HG03196 (cell line): ENCODE results near the gene CELF4.

Source experiments
- ATAC-seq: cut with Tn5 transposase; IDR thresholded peaks from one replicate; pipeline ENCODE4 v1.9.1; 2021; ENCODE audit not compliant: unreplicated experiment

Gene CELF4

DNA sequence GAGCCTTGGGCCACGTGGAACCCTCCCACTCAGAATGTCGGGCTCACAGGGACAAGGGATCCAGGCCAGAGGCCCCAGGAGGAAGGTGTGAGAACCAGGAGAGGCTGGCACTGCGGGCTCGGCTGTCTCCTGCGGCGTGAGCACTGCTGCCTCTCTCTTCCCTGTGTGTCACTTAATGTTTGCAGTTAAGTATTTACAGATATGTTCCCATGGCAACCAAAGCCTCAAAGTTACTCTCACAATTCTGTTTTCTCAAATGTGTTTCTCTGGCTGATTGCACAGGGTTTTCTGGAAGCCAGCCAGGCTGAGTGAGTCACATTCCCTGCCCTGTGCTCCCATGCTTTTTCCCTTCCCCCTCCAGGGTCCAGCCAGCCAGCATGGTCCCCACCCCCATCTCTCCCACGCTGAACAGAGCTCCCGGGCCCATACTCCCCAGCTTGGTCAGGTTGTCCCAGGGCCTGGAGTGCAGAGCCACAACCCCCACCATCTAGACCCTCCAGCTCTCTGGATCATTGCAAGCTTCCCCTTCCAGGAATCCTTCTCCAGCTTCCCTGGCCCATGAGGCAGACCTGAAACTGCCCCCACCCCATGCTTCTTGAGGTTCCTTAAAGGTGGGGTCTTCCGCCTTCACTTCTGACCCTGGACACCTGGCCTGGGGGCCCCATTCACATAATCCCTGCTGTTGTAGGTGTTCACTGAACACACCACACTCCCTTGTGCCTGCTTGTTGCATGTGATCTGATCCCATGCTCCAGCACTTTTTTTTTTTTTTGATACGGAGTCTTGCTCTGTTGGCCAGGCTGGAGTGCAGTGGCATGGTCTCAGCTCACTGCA, 265.9 kb downstream of the CELF4 start:
- no peak for ATAC-seq

GRCh38 chr18:37298816-37299215, 266.8 kb downstream of the CELF4 start:
- ATAC-seq: no peak

- no peak for ATAC-seq
These were observed 268.5 kb downstream of the CELF4 start for GRCh38 chr18:37297106-37297505.

- ATAC-seq: no peak
These were observed 270.6 kb downstream of the CELF4 start for GRCh38 chr18:37294951-37295350.

- no peak for ATAC-seq
These were observed 272.2 kb downstream of the CELF4 start for GRCh38 chr18:37293359-37293758.

- ATAC-seq: no peak
These were observed 276.2 kb downstream of the CELF4 start for GRCh38 chr18:37289423-37289822.

DNA sequence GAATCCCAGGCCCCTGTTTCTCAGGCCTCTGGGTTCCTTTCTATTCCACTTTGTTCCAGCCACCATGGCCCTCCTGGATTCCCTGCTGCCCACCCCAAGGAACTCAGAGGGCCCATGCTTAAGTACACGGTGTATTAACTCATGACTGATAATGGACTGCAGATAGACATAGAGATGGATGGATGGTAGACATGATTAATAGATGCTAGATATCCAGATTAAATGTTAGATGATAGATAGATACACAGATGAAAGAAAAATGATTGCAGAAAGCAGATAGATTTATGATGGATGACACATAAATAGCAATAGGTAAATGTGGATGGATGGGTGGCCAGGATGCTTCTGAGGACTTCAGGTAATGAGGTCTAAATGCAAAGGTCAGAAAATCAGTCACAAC, 278.0 kb downstream of the CELF4 start:
- ATAC-seq: no peak

DNA sequence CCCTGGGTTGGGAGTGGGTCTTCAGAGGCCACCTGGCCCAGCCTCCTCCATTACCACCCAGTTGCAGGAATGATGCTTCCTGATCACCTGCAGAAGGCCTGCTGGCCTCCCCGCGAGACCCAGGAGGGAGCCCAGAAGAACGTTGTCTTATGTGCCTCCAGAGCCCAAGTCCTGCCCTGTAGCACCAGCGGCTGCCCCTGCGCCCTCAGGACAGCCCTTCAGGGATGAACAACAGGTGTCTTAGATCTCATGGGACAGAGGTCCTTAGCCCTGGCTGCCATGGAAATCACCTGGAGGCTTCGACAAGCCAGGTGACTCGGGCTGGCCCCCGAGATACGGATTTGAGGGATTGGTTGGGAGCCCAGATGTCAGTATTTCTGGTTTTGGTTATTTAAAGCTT, 278.8 kb downstream of the CELF4 start:
- ATAC-seq: no peak

- no peak for ATAC-seq
These were observed 279.8 kb downstream of the CELF4 start for GRCh38 chr18:37285825-37286224.

GRCh38 chr18:37284260-37284659, 281.3 kb downstream of the CELF4 start:
- ATAC-seq: no peak

- ATAC-seq: no peak
These were observed 283.1 kb downstream of the CELF4 start for GRCh38 chr18:37282386-37283037.

DNA sequence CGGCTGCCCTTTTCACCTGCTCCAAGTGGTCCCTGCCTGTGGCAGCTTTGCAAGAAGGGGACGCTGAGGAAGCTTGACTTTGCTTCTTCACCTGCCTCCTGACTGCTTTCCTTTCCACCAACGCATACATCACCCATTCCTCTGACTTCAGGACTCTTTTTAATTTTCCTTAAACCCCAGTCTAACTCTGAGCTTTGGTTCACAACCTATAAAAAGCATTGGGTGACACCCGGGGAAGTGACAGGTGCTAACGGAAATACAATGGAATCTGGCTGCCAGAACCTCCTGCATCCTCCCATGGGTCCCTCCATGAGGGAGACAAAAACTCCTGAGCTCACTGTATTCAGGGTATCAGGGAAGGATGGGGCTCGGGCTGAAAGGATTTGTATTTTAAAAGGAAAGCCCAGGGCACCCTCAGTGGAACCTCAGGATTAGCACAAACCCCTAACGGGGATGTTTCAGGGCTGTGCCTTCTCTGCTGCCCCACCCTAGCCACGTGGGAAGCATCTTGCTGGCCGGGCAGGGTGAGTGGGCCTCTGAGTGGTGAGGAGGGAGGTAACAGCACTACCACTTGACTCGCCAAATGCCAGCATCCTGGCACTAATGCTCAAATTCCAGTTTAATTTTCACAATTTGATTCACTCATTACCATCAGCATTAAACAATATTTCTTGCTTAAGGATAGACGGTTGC, 284.8 kb downstream of the CELF4 start:
- ATAC-seq: no peak

DNA sequence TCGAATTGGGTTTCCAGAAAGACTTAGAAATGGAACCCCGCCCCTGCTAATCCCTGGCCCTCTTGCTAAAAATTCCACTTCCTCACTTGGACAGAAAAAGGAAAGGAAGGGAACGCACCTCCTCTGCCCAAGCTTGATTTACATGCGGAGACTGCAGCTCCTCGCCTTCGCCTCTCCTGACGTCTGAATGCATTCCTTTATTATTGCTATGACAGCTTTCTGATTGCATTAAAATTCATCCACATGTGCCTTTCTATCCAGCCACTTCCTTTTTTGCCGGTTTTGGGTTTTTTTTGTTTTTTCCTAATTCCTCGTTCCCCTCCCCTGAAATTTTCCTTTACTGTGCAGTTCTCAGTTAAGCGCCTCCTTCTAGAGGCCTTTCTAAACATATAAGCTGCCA, 287.8 kb downstream of the CELF4 start:
- ATAC-seq: no peak

- no peak for ATAC-seq
These were observed 289.3 kb downstream of the CELF4 start for GRCh38 chr18:37276111-37276890.

DNA sequence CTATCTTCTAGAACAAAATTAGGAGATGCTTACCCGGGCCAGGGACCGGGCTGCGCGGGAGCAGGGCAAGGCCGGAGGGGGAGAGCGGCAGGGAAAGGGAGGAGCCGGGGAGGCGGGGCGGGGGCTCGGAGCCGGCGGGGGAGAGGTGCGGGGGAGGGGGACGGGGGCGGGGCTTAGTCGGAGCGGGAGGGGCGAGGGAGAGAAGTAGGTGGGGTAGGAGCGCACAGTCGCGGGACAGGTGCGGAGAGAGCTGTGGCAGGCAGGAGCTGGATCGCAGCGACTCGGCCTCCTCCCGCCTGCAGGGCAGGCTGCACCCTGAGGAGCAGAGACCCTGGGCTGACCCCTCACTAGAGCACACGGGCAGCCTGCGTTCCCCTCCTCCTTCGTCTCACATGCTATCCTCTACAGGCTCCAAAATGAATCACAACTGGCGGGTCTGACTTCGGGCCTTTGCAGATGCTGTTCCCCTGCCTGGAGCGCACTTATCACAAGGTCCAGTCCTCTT, 290.3 kb downstream of the CELF4 start:
- no peak for ATAC-seq

- no peak for ATAC-seq
These were observed 291.0 kb downstream of the CELF4 start for GRCh38 chr18:37274309-37275236.

GRCh38 chr18:37272841-37273240, 292.8 kb downstream of the CELF4 start:
- ATAC-seq: no peak

DNA sequence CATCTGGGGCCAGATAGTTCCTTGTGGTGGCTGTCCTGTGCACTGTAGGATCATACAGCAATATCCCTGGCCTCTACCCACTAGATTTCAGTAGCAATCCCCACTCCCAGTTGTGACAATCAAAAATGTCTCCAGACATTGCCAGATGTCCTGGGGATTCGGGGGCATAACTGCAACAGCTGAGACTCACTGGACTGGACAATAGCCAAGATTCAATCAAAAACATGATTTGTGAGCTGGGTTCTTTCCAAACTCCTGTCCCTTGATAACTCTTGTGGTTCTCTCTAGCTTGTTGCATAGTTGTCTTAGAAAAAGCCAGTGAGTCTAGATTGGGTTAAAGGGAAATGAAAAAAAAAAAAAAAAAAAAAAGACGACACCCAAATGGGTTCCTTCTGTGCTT, 293.4 kb downstream of the CELF4 start:
- no peak for ATAC-seq

- no peak for ATAC-seq
These were observed 294.9 kb downstream of the CELF4 start for GRCh38 chr18:37270666-37271052.
